IPS-18a (cell line): ENCODE data around the gene DDX4.
A peak's percentile ranks its signal among the peaks of the same experiment; 100 is the strongest.
"Not testable (repeated sequence)": the region's sequence is repeated elsewhere in the genome, so short reads cannot be mapped to it uniquely, and the experiment has no call there.

Source experiments
- H3K27ac ChIP-seq: one replicate; pipeline ENCODE4 v1.5.1; 2013; ENCODE audit warnings: low read length
- H3K27me3 ChIP-seq: one replicate; pipeline ENCODE4 v1.6.1; 2013; ENCODE audit warnings: mild to moderate bottlenecking, low read length; ENCODE audit not compliant: control insufficient read depth, insufficient read depth
- H3K36me3 ChIP-seq: one replicate; pipeline ENCODE4 v1.6.1; 2013; ENCODE audit warnings: low read depth, low read length; ENCODE audit not compliant: control insufficient read depth
- H3K4me1 ChIP-seq: one replicate; pipeline ENCODE4 v1.6.1; 2013; ENCODE audit warnings: low read depth, low read length; ENCODE audit not compliant: control insufficient read depth
- H3K4me3 ChIP-seq: one replicate; pipeline ENCODE4 v1.5.1; 2013; ENCODE audit warnings: low read length
- H3K9ac ChIP-seq: one replicate; pipeline ENCODE4 v1.6.1; 2013; ENCODE audit warnings: mild to moderate bottlenecking, low read length, moderate library complexity
- H3K9me3 ChIP-seq: one replicate; pipeline ENCODE4 v1.6.1; 2013; ENCODE audit warnings: low read depth, low read length; ENCODE audit not compliant: control insufficient read depth

The DDX4 gene

GRCh38 chr5:55737793-55738192, at the start of gene DDX4:
Gene DDX4, plus strand, starts transcription at chr5:55738061. Its CDS starts 903 bp downstream, at chr5:55738964.
- H3K9ac ChIP-seq, result no peak within 1 kb of the TSS
- H3K36me3 ChIP-seq, result no peaks in the 10 kb centered on the region
- H3K27me3 ChIP-seq, result no peaks in the 10 kb centered on the region
- H3K9me3 ChIP-seq, result no peaks in the 10 kb centered on the region
- H3K4me3 ChIP-seq, result no peak within 1 kb of the TSS
- H3K4me1 ChIP-seq, result no peaks in the 10 kb centered on the region
- H3K27ac ChIP-seq, result no peak within 1 kb of the TSS

DNA sequence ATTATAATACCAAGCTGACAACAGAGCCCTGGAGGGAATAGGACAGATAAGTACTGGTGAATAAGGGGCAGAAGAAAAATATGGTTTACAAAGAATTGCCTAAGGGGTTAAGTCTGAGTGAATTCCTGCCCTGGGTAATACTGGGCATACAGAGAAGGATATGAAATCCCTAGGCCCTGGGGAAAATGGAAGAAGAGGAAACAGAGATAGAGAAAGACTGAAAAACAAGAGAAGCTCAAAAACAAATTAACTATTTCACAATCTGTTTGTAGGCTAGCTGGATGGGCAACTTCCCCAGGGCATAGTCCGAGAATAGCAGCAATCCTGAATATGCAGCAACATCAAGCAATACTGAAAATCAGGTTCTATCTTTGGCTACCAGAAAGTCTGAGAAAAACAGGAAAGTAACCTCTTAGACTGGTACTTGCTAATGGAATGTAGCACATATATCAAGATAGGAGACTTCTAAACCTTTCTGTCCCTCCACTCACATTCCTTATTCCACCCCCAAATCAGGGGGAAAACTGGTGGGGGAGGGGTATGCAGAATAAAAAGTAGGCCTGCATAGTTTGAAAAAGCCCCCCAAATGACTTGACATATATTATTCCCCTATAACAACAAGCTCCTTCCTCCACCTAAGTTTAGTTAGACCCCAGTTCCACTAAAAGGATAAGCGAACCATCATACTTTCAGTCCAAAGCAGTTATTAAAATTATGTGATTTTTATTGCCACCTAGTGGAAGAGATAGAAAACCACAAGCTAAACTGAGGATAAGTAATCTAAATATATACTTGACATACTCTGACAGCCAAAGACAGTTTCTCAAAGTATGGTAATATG, 46.4 kb upstream of the DDX4 start:
- Histone ChIP-seq H3K4me3 (no peak overlapping the region), H3K9me3 (no peaks in the 10 kb centered on the region), H3K27me3 (no peaks in the 10 kb centered on the region), H3K4me1 (peaks cover 9% of the 10 kb centered on the region), H3K27ac (no peak overlapping the region), H3K9ac (no peak overlapping the region), H3K36me3 (no peaks in the 10 kb centered on the region)

GRCh38 chr5:55692106-55692417, 45.8 kb upstream of the DDX4 start:
- Histone ChIP-seq H3K9me3 (no peaks in the 10 kb centered on the region), H3K36me3 (no peaks in the 10 kb centered on the region), H3K4me3 (no peak overlapping the region), H3K9ac (no peak overlapping the region), H3K27me3 (no peaks in the 10 kb centered on the region), H3K4me1 (peaks cover 9% of the 10 kb centered on the region), H3K27ac (no peak overlapping the region)

- Histone ChIP-seq H3K36me3 (peaks cover 4% of the 10 kb centered on the region), H3K4me1 (peaks cover 9% of the 10 kb centered on the region), H3K27ac (peak overlapping the region; percentile 43), H3K4me3 (no peak overlapping the region), H3K27me3 (no peaks in the 10 kb centered on the region), H3K9me3 (peaks cover 3% of the 10 kb centered on the region), H3K9ac (no peak overlapping the region)
Observed at GRCh38 chr5:55692509-55692908, 45.4 kb upstream of the DDX4 start.

DNA sequence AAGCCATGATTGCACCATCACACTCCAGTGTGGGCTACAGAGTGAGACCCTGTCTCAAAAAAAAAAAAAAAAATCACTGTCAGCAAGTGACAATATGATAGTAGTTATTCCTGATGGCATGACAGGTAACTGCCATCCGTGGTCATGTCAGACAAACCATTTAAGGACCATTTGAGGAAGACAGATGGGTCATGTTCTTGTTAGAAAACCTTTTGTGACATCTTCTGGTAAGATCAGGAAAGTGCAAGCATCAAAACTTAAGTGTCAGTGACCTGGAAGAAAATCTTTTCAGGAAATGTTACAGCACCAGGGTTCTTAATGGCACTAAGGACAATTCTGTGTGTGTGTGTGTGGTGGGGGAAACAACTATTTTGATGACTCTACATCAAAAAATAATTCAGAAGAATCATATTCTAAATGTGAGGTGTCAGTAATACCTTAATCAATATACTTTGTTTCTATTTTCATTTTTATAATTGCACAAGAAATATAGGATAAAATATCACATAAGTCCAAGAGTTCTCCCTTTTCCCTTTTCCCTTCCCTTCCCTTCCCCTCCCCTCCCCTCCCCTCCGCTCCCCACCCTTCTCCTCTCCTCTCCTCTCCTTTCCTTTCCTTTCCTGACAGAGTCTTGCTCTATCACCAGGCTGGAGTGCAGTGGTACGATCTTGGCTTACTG, 43.6 kb upstream of the DDX4 start:
- H3K4me3 ChIP-seq, result no peak overlapping the region
- H3K36me3 ChIP-seq, result peaks cover 6% of the 10 kb centered on the region
- peaks cover 9% of the 10 kb centered on the region for H3K4me1 ChIP-seq
- H3K9me3 ChIP-seq, result peaks cover 6% of the 10 kb centered on the region
- H3K9ac ChIP-seq, result no peak overlapping the region
- no peak overlapping the region for H3K27ac ChIP-seq
- no peaks in the 10 kb centered on the region for H3K27me3 ChIP-seq

DNA sequence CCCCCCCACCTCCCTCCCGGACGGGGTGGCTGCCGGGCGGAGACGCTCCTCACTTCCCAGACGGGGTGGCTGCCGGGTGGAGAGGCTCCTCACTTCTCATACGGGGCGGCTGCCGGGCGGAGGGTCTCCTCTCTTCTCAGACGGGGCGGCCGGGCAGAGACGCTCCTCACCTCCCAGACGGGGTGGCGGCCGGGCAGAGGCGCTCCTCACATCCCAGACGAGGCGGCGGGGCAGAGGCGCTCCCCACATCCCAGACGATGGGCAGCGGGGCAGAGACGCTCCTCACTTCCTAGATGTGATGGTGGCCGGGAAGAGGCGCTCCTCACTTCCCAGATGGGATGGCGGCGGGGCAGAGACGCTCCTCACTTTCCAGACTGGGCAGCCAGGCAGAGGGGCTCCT, 41.2 kb upstream of the DDX4 start:
- not testable (repeated sequence) for H3K36me3 ChIP-seq, H3K4me1 ChIP-seq, H3K9me3 ChIP-seq, H3K27me3 ChIP-seq, H3K27ac ChIP-seq, H3K4me3 ChIP-seq, H3K9ac ChIP-seq

DNA sequence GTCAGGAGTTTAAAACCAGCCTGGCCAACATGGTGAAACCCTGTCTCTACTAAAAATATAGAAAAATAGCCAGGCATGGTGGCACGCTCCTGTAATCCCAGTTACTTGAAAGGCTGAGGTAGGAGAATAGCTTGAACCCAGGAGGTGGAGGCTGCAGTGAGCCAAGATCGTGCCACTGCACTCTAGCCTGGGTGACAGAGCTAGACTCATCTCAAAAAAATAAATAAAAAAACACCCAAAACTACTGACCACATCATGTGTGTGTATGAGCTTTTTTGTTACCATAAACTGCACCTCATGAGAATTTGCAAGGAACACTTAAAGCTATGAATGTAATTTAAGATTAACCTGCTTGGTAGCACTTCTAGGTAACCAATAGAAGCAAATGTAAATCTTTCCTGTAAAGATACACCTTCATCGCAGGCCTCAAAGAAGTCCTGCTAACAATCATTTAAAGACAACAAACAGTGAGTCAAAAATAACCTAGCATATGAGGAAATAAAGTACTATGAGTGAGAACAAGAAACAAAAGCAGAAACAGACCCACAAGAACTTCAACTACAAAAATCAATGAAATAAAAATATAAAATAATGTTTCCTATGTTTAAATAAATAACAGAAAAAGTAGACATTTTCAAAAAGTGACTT, 38.7 kb upstream of the DDX4 start:
- Histone ChIP-seq H3K9ac (no peak overlapping the region), H3K27me3 (no peaks in the 10 kb centered on the region), H3K4me3 (no peak overlapping the region), H3K4me1 (no peaks in the 10 kb centered on the region), H3K36me3 (peaks cover 6% of the 10 kb centered on the region), H3K9me3 (peaks cover 6% of the 10 kb centered on the region), H3K27ac (no peak overlapping the region)

GRCh38 chr5:55700745-55701144, 37.1 kb upstream of the DDX4 start:
- no peak overlapping the region for H3K4me3 ChIP-seq
- no peak overlapping the region for H3K27ac ChIP-seq
- H3K9ac ChIP-seq, result no peak overlapping the region
- H3K4me1 ChIP-seq, result no peaks in the 10 kb centered on the region
- peaks cover 6% of the 10 kb centered on the region for H3K36me3 ChIP-seq
- peaks cover 6% of the 10 kb centered on the region for H3K9me3 ChIP-seq
- H3K27me3 ChIP-seq, result no peaks in the 10 kb centered on the region

DNA sequence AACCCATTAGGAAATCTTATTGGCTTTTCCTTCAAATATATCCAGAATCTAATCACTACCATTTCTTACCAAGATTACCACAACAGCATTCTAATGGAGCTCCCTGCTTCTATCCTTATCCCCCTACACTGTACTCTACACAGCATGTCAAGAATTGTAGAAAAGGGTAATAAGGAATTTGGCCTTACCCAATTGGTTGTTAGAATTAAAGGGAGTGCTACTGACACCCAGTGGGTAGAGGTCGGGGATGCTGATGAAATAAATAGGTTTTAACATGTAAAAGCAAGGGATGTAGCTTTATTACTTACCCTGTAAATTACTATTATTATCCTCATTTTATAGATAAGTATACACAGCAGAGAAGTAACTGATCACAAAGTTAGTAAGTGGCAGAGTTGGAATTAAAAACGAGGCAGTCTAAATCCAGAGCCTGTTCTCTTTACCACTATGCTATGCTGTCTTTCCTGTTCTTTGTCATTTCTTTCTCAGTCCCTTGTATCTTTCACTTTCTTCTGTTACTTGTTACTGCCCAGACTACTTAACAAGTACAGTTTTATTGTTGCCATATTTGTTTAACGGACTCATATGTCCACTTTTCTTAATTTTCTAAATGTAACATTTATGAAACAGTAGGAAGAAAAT, 36.3 kb upstream of the DDX4 start:
- H3K4me1 ChIP-seq, result no peaks in the 10 kb centered on the region
- no peaks in the 10 kb centered on the region for H3K27me3 ChIP-seq
- no peak overlapping the region for H3K9ac ChIP-seq
- peaks cover 6% of the 10 kb centered on the region for H3K36me3 ChIP-seq
- H3K9me3 ChIP-seq, result peaks cover 6% of the 10 kb centered on the region
- H3K27ac ChIP-seq, result no peak overlapping the region
- H3K4me3 ChIP-seq, result no peak overlapping the region

DNA sequence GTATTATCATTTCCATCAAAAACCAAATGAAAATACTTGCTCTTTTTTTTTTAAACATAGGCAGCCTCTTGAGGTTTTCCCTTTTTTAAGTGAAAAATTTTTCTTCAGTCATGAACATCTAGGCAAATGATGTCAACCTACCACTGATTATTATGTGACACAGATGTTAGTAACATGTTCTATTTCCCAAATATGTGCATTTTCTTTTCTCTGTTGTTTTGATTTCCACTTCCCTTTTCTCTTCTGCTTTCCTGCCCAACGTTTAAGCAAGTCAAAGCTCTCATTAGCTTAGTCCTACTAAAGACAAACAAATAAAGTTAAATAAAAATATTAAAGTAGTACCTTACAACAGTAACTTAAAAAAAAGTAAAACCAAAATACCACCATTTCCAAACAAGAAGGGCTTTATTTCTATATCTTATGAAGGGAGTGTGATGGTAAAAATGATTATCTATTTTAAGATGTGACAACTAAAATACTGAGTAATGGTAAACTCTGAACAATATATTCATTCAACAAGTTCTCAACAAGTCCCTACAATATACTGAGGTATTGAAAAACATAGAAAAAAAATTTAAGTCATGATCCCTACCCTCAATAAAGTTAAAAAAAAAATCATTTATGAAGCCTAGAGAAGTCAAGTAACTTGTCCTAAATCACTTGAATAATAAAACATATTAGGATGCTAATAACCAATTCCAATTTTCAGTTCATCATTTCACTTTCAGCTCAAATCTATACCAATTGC, 35.1 kb upstream of the DDX4 start:
- Histone ChIP-seq H3K27ac (no peak overlapping the region), H3K9ac (no peak overlapping the region), H3K4me1 (no peaks in the 10 kb centered on the region), H3K27me3 (no peaks in the 10 kb centered on the region), H3K4me3 (no peak overlapping the region), H3K9me3 (no peaks in the 10 kb centered on the region), H3K36me3 (no peaks in the 10 kb centered on the region)

DNA sequence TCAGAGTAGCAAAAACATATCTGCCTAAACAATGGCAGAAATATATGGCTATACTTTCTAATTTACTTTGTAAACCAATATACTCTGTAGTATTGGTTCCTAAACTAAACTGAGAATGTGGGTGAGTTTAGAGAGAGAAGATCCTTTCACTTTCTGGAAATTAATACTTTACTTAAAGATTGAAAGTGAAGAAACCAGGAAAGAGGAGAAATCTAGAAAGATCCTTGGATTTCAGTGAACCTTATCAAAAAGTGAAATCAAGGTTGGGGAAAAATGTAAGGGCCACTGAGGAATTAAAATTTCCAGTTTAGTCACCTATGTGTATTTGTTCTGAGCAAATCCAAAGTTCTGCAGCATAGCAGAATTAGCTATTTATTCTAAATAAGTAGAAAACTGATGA, 31.6 kb upstream of the DDX4 start:
- Histone ChIP-seq H3K9me3 (no peaks in the 10 kb centered on the region), H3K36me3 (peaks cover 6% of the 10 kb centered on the region), H3K9ac (no peak overlapping the region), H3K27me3 (no peaks in the 10 kb centered on the region), H3K27ac (no peak overlapping the region), H3K4me1 (no peaks in the 10 kb centered on the region), H3K4me3 (no peak overlapping the region)
